ENCODE measurements around the gene CEP112.
"Not testable (repeated sequence)": the region's sequence is repeated elsewhere in the genome, so short reads cannot be mapped to it uniquely, and the experiment has no call there.

The CEP112 gene

GRCh38 chr17:65694601-65695000 is 497.3 kb downstream of the CEP112 start:
- peaks cover 60% of the 10 kb centered on the region for H3K4me1 ChIP-seq (ENCODE audit: control insufficient read depth, insufficient read depth, low read length)
- no peak overlapping the region for H3K9ac ChIP-seq (ENCODE audit: low read length)
- H3K27ac ChIP-seq (ENCODE audit: low read depth, low read length): no peak overlapping the region
- H3K4me3 ChIP-seq (ENCODE audit: low read depth, low read length): no peak overlapping the region
- no peaks in the 10 kb centered on the region for H3K9me3 ChIP-seq (ENCODE audit: control insufficient read depth, insufficient read depth, low read depth, low read length)
- H3K36me3 ChIP-seq (ENCODE audit: control insufficient read depth, insufficient read depth, low read length): no peaks in the 10 kb centered on the region
- no peaks in the 10 kb centered on the region for H3K27me3 ChIP-seq (ENCODE audit: control insufficient read depth, insufficient read depth, low read length)

DNA sequence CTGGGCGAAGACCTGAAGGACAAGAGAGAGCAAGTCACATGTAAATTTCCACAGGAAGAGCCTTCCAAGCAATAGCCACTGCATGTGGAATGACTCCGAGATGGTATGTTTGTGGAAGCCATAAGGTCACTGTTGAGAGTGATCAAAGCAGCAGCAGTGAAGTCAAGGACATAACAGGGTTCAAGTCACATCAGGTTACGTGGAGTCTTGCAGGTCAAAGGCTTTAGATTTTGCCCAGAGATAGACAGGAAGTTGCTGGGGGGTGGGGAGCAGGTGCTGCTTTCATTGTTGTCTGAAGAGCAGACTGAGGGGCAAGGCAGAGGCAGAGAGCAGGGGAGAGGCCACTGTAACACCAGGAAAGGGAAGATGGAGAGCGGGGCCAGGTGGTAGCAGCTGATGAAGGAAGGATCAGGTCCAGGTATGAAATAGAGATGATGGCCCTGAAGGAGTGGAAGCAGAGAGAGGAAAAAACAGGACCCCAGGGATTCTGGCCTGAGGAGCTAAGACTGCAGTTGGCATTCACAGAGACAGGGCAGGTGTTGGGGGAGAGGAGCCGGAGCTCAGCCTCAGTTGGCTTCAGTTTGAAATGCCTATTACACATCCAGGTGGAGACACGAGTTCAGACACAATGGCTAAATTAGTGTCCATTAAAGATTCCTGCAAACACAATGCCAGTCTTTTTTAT is 501.2 kb downstream of the CEP112 start:
- Histone ChIP-seq H3K4me3 (ENCODE audit: low read depth, low read length) (no peak overlapping the region), H3K4me1 (ENCODE audit: control insufficient read depth, insufficient read depth, low read length) (peaks cover 25% of the 10 kb centered on the region), H3K9ac (ENCODE audit: low read length) (no peak overlapping the region), H3K27ac (ENCODE audit: low read depth, low read length) (no peak overlapping the region), H3K27me3 (ENCODE audit: control insufficient read depth, insufficient read depth, low read length) (no peaks in the 10 kb centered on the region), H3K36me3 (ENCODE audit: control insufficient read depth, insufficient read depth, low read length) (no peaks in the 10 kb centered on the region), H3K9me3 (ENCODE audit: control insufficient read depth, insufficient read depth, low read depth, low read length) (no peaks in the 10 kb centered on the region)

DNA sequence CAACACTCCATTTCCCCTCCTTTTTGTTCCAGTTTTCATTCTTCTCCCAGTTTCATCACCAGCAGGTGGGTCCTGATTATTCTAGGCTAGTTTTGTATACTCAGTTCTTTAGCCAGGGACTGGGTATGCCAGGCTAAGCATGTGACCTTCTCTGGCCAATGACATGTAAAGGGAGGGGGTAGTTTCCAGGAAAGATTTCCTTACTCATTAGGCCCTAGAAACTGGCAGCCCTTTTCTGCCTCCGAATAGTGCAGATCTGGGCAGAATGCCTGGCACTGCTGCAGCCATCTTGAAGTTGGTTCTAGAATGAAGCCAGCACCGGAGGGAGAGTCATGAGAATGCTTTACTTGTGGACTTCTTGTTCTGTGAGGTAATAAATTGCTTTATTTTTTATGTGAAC is 503.6 kb downstream of the CEP112 start:
- no peak overlapping the region for H3K4me3 ChIP-seq (ENCODE audit: low read depth, low read length)
- H3K27me3 ChIP-seq (ENCODE audit: control insufficient read depth, insufficient read depth, low read length): no peaks in the 10 kb centered on the region
- H3K36me3 ChIP-seq (ENCODE audit: control insufficient read depth, insufficient read depth, low read length): no peaks in the 10 kb centered on the region
- no peaks in the 10 kb centered on the region for H3K9me3 ChIP-seq (ENCODE audit: control insufficient read depth, insufficient read depth, low read depth, low read length)
- H3K4me1 ChIP-seq (ENCODE audit: control insufficient read depth, insufficient read depth, low read length): peaks cover 15% of the 10 kb centered on the region
- no peak overlapping the region for H3K27ac ChIP-seq (ENCODE audit: low read depth, low read length)
- H3K9ac ChIP-seq (ENCODE audit: low read length): no peak overlapping the region

DNA sequence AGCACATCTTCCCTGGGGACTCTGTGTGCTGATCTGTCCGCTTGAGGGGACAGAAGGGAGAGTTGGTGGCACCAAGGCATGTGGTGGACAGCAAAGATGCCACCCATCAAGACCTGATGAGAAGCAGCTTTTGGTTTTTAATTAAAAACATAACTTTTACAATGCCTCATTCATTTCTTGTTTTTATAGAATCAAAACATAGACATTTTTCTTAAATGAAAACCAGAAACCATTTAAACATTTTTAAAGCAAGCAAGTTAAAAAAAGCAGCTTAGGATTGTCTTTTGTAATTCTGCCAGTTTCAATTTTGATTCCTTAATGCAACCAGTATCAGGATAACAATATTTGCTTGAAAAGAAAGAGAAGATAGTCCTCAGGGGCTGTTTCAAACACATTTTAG is 506.8 kb downstream of the CEP112 start:
- Histone ChIP-seq H3K27ac (ENCODE audit: low read depth, low read length) (no peak overlapping the region), H3K9ac (ENCODE audit: low read length) (no peak overlapping the region), H3K9me3 (ENCODE audit: control insufficient read depth, insufficient read depth, low read depth, low read length) (no peaks in the 10 kb centered on the region), H3K4me3 (ENCODE audit: low read depth, low read length) (no peak overlapping the region), H3K4me1 (ENCODE audit: control insufficient read depth, insufficient read depth, low read length) (peaks cover 3% of the 10 kb centered on the region; the same call in 1 of the 2 replicates), H3K27me3 (ENCODE audit: control insufficient read depth, insufficient read depth, low read length) (no peaks in the 10 kb centered on the region), H3K36me3 (ENCODE audit: control insufficient read depth, insufficient read depth, low read length) (no peaks in the 10 kb centered on the region)

DNA sequence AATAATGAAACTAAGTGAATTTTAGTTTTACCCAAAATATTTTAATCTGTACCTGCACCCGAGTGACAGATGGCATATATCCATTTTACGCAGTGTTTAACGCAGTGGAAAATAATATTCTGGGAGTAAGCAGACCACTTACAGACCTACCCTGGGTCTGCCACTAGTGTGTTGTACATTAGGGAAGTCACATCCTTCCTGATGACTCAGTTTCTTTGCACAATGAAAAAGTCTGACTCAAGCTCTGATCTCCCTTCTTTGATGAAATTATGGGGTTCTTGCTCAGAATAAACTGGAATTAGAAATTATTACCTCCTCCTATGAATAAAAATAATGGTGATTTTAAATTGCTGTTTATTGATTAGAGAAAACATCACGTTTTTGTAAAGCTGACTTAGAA is 507.3 kb downstream of the CEP112 start:
- H3K9ac ChIP-seq (ENCODE audit: low read length): no peak overlapping the region
- H3K27ac ChIP-seq (ENCODE audit: low read depth, low read length): no peak overlapping the region
- no peaks in the 10 kb centered on the region for H3K9me3 ChIP-seq (ENCODE audit: control insufficient read depth, insufficient read depth, low read depth, low read length)
- H3K4me1 ChIP-seq (ENCODE audit: control insufficient read depth, insufficient read depth, low read length): peaks cover 3% of the 10 kb centered on the region; the same call in 1 of the 2 replicates
- H3K27me3 ChIP-seq (ENCODE audit: control insufficient read depth, insufficient read depth, low read length): no peaks in the 10 kb centered on the region
- no peaks in the 10 kb centered on the region for H3K36me3 ChIP-seq (ENCODE audit: control insufficient read depth, insufficient read depth, low read length)
- H3K4me3 ChIP-seq (ENCODE audit: low read depth, low read length): no peak overlapping the region

DNA sequence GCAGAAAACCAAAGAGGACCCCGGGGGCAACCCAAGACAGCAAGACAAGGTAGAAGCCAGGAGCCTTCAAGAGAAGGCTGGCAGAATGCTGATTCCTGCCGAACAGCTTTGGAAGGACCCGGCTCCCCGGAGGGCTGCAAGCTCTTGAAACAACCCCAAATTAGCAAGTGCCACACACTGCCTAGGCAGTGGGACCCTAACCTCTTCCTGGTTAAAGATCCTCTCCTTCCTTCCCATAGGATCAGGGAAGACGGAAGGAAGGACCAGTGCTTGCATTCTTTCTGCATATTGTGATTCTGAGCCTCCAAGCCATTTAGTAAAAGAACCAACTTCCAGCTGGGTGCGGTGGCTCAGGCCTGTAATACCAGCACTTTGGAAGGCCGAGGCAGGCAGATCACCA is 508.5 kb downstream of the CEP112 start:
- H3K36me3 ChIP-seq (ENCODE audit: control insufficient read depth, insufficient read depth, low read length): no peaks in the 10 kb centered on the region
- H3K27ac ChIP-seq (ENCODE audit: low read depth, low read length): no peak overlapping the region
- no peak overlapping the region for H3K4me3 ChIP-seq (ENCODE audit: low read depth, low read length)
- peaks cover 3% of the 10 kb centered on the region for H3K4me1 ChIP-seq (ENCODE audit: control insufficient read depth, insufficient read depth, low read length)
- H3K9me3 ChIP-seq (ENCODE audit: control insufficient read depth, insufficient read depth, low read depth, low read length): no peaks in the 10 kb centered on the region
- no peaks in the 10 kb centered on the region for H3K27me3 ChIP-seq (ENCODE audit: control insufficient read depth, insufficient read depth, low read length)
- no peak overlapping the region for H3K9ac ChIP-seq (ENCODE audit: low read length)

GRCh38 chr17:65681763-65682162 is 510.2 kb downstream of the CEP112 start:
- H3K4me3 ChIP-seq (ENCODE audit: low read depth, low read length); H3K9ac ChIP-seq (ENCODE audit: low read length); H3K36me3 ChIP-seq (ENCODE audit: control insufficient read depth, insufficient read depth, low read length); H3K27ac ChIP-seq (ENCODE audit: low read depth, low read length); H3K27me3 ChIP-seq (ENCODE audit: control insufficient read depth, insufficient read depth, low read length); H3K9me3 ChIP-seq (ENCODE audit: control insufficient read depth, insufficient read depth, low read depth, low read length); H3K4me1 ChIP-seq (ENCODE audit: control insufficient read depth, insufficient read depth, low read length): not testable (repeated sequence)

GRCh38 chr17:65679165-65679845 is 512.6 kb downstream of the CEP112 start:
- H3K4me3 ChIP-seq (ENCODE audit: low read depth, low read length): no peak overlapping the region
- H3K9me3 ChIP-seq (ENCODE audit: control insufficient read depth, insufficient read depth, low read depth, low read length): no peaks in the 10 kb centered on the region
- no peaks in the 10 kb centered on the region for H3K36me3 ChIP-seq (ENCODE audit: control insufficient read depth, insufficient read depth, low read length)
- H3K27ac ChIP-seq (ENCODE audit: low read depth, low read length): no peak overlapping the region
- H3K9ac ChIP-seq (ENCODE audit: low read length): no peak overlapping the region
- peaks cover 3% of the 10 kb centered on the region for H3K4me1 ChIP-seq (ENCODE audit: control insufficient read depth, insufficient read depth, low read length)
- H3K27me3 ChIP-seq (ENCODE audit: control insufficient read depth, insufficient read depth, low read length): no peaks in the 10 kb centered on the region

DNA sequence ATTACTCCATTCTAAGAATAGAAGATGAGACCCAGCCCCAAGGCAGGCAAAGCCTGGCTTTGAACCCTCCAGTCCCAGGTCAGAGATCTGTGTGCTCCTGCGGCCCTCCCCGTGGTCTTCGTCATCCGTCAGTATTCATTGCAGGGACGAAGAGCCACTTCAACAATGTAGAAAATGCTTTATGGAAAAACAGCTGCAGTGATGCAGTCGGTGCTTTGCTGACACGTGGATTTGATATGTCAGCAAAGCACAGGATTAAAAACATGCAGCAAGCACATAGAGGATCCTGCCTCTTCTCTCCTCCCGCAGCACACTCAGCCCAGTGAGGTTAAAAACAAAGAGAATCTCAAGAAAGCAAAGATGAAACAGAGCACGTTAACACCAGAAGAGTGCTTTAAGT is 513.4 kb downstream of the CEP112 start:
- H3K27ac ChIP-seq (ENCODE audit: low read depth, low read length): no peak overlapping the region
- H3K4me3 ChIP-seq (ENCODE audit: low read depth, low read length): no peak overlapping the region
- no peaks in the 10 kb centered on the region for H3K36me3 ChIP-seq (ENCODE audit: control insufficient read depth, insufficient read depth, low read length)
- H3K4me1 ChIP-seq (ENCODE audit: control insufficient read depth, insufficient read depth, low read length): peaks cover 2% of the 10 kb centered on the region
- H3K9ac ChIP-seq (ENCODE audit: low read length): no peak overlapping the region
- H3K27me3 ChIP-seq (ENCODE audit: control insufficient read depth, insufficient read depth, low read length): no peaks in the 10 kb centered on the region
- no peaks in the 10 kb centered on the region for H3K9me3 ChIP-seq (ENCODE audit: control insufficient read depth, insufficient read depth, low read depth, low read length)

GRCh38 chr17:65677932-65678331 is 514.0 kb downstream of the CEP112 start:
- no peaks in the 10 kb centered on the region for H3K36me3 ChIP-seq (ENCODE audit: control insufficient read depth, insufficient read depth, low read length)

GRCh38 chr17:65674246-65675045 is 517.5 kb downstream of the CEP112 start:
- no peaks in the 10 kb centered on the region for H3K27me3 ChIP-seq (ENCODE audit: control insufficient read depth, insufficient read depth, low read length)
- H3K9ac ChIP-seq (ENCODE audit: low read length): no peak overlapping the region
- no peaks in the 10 kb centered on the region; the same call in 1 of the 2 replicates for H3K4me1 ChIP-seq (ENCODE audit: control insufficient read depth, insufficient read depth, low read length)
- no peak overlapping the region for H3K4me3 ChIP-seq (ENCODE audit: low read depth, low read length)
- no peaks in the 10 kb centered on the region for H3K9me3 ChIP-seq (ENCODE audit: control insufficient read depth, insufficient read depth, low read depth, low read length)
- no peaks in the 10 kb centered on the region for H3K36me3 ChIP-seq (ENCODE audit: control insufficient read depth, insufficient read depth, low read length)
- no peak overlapping the region for H3K27ac ChIP-seq (ENCODE audit: low read depth, low read length)

More at GRCh38 chr17:65677932-65678331, 514.0 kb downstream of the CEP112 start:
- Histone ChIP-seq H3K27me3 (ENCODE audit: control insufficient read depth, insufficient read depth, low read length) (no peaks in the 10 kb centered on the region), H3K9ac (ENCODE audit: low read length) (no peak overlapping the region), H3K4me1 (ENCODE audit: control insufficient read depth, insufficient read depth, low read length) (no peaks in the 10 kb centered on the region; the same call in 1 of the 2 replicates), H3K27ac (ENCODE audit: low read depth, low read length) (no peak overlapping the region), H3K9me3 (ENCODE audit: control insufficient read depth, insufficient read depth, low read depth, low read length) (no peaks in the 10 kb centered on the region), H3K4me3 (ENCODE audit: low read depth, low read length) (no peak overlapping the region)

Measured in HUES6 (cell line).